Measurements from ENCODE around the gene CNTNAP2.

The CNTNAP2 gene

GRCh38 chr7:147483634-147484292 lies 1367.2 kb downstream of the CNTNAP2 start:
- H3K27me3 ChIP-seq (ENCODE audit: control insufficient read depth in 2 of 2, insufficient read depth in 2 of 2, low read length in 2 of 2): no peaks in the 10 kb centered on the region
- no peaks in the 10 kb centered on the region for H3K9me3 ChIP-seq (ENCODE audit: control insufficient read depth in 2 of 2, low read length in 2 of 2)
- H3K36me3 ChIP-seq (ENCODE audit: control insufficient read depth in 2 of 2, insufficient read depth in 2 of 2, low read length in 2 of 2): no peaks in the 10 kb centered on the region
- H3K4me3 ChIP-seq (ENCODE audit: low read length in 2 of 2): no peak overlapping the region
- no peak overlapping the region for H3K27ac ChIP-seq (ENCODE audit: low read depth in 2 of 2, low read length in 2 of 2)
- no peaks in the 10 kb centered on the region for H3K4me1 ChIP-seq (ENCODE audit: control insufficient read depth in 2 of 2, insufficient read depth in 2 of 2, low read length in 2 of 2)
- H3K9ac ChIP-seq (ENCODE audit: low read depth in 1 of 2, low read length in 2 of 2): no peak overlapping the region

GRCh38 chr7:147485660-147486210 lies 1369.1 kb downstream of the CNTNAP2 start:
- Histone ChIP-seq H3K27ac (ENCODE audit: low read depth in 2 of 2, low read length in 2 of 2) (no peak overlapping the region), H3K9ac (ENCODE audit: low read depth in 1 of 2, low read length in 2 of 2) (no peak overlapping the region), H3K27me3 (ENCODE audit: control insufficient read depth in 2 of 2, insufficient read depth in 2 of 2, low read length in 2 of 2) (no peaks in the 10 kb centered on the region), H3K4me3 (ENCODE audit: low read length in 2 of 2) (no peak overlapping the region), H3K4me1 (ENCODE audit: control insufficient read depth in 2 of 2, insufficient read depth in 2 of 2, low read length in 2 of 2) (no peaks in the 10 kb centered on the region), H3K36me3 (ENCODE audit: control insufficient read depth in 2 of 2, insufficient read depth in 2 of 2, low read length in 2 of 2) (no peaks in the 10 kb centered on the region), H3K9me3 (ENCODE audit: control insufficient read depth in 2 of 2, low read length in 2 of 2) (no peaks in the 10 kb centered on the region)

- Histone ChIP-seq H3K27me3 (ENCODE audit: control insufficient read depth in 2 of 2, insufficient read depth in 2 of 2, low read length in 2 of 2) (no peaks in the 10 kb centered on the region), H3K9me3 (ENCODE audit: control insufficient read depth in 2 of 2, low read length in 2 of 2) (no peaks in the 10 kb centered on the region), H3K9ac (ENCODE audit: low read depth in 1 of 2, low read length in 2 of 2) (no peak overlapping the region), H3K36me3 (ENCODE audit: control insufficient read depth in 2 of 2, insufficient read depth in 2 of 2, low read length in 2 of 2) (no peaks in the 10 kb centered on the region), H3K4me1 (ENCODE audit: control insufficient read depth in 2 of 2, insufficient read depth in 2 of 2, low read length in 2 of 2) (no peaks in the 10 kb centered on the region), H3K27ac (ENCODE audit: low read depth in 2 of 2, low read length in 2 of 2) (no peak overlapping the region), H3K4me3 (ENCODE audit: low read length in 2 of 2) (no peak overlapping the region)
Observed at GRCh38 chr7:147492606-147493005, 1376.0 kb downstream of the CNTNAP2 start.

- H3K9me3 ChIP-seq (ENCODE audit: control insufficient read depth in 2 of 2, low read length in 2 of 2): no peaks in the 10 kb centered on the region
- H3K27ac ChIP-seq (ENCODE audit: low read depth in 2 of 2, low read length in 2 of 2): no peak overlapping the region
- H3K9ac ChIP-seq (ENCODE audit: low read depth in 1 of 2, low read length in 2 of 2): no peak overlapping the region
Observed at GRCh38 chr7:147496209-147496608, 1379.6 kb downstream of the CNTNAP2 start.

GRCh38 chr7:147497246-147497645 lies 1380.6 kb downstream of the CNTNAP2 start:
- Histone ChIP-seq H3K27ac (ENCODE audit: low read depth in 2 of 2, low read length in 2 of 2) (no peak overlapping the region), H3K9ac (ENCODE audit: low read depth in 1 of 2, low read length in 2 of 2) (no peak overlapping the region), H3K9me3 (ENCODE audit: control insufficient read depth in 2 of 2, low read length in 2 of 2) (no peaks in the 10 kb centered on the region), H3K36me3 (ENCODE audit: control insufficient read depth in 2 of 2, insufficient read depth in 2 of 2, low read length in 2 of 2) (no peaks in the 10 kb centered on the region), H3K27me3 (ENCODE audit: control insufficient read depth in 2 of 2, insufficient read depth in 2 of 2, low read length in 2 of 2) (no peaks in the 10 kb centered on the region), H3K4me3 (ENCODE audit: low read length in 2 of 2) (no peak overlapping the region), H3K4me1 (ENCODE audit: control insufficient read depth in 2 of 2, insufficient read depth in 2 of 2, low read length in 2 of 2) (no peaks in the 10 kb centered on the region)

More at GRCh38 chr7:147496209-147496608, 1379.6 kb downstream of the CNTNAP2 start:
- H3K27me3 ChIP-seq (ENCODE audit: control insufficient read depth in 2 of 2, insufficient read depth in 2 of 2, low read length in 2 of 2): no peaks in the 10 kb centered on the region
- H3K36me3 ChIP-seq (ENCODE audit: control insufficient read depth in 2 of 2, insufficient read depth in 2 of 2, low read length in 2 of 2): no peaks in the 10 kb centered on the region
- H3K4me1 ChIP-seq (ENCODE audit: control insufficient read depth in 2 of 2, insufficient read depth in 2 of 2, low read length in 2 of 2): no peaks in the 10 kb centered on the region
- no peak overlapping the region for H3K4me3 ChIP-seq (ENCODE audit: low read length in 2 of 2)

GRCh38 chr7:147498081-147498480 lies 1381.5 kb downstream of the CNTNAP2 start:
- no peaks in the 10 kb centered on the region for H3K4me1 ChIP-seq (ENCODE audit: control insufficient read depth in 2 of 2, insufficient read depth in 2 of 2, low read length in 2 of 2)
- no peak overlapping the region for H3K27ac ChIP-seq (ENCODE audit: low read depth in 2 of 2, low read length in 2 of 2)
- H3K9me3 ChIP-seq (ENCODE audit: control insufficient read depth in 2 of 2, low read length in 2 of 2): no peaks in the 10 kb centered on the region
- no peaks in the 10 kb centered on the region for H3K27me3 ChIP-seq (ENCODE audit: control insufficient read depth in 2 of 2, insufficient read depth in 2 of 2, low read length in 2 of 2)
- no peak overlapping the region for H3K4me3 ChIP-seq (ENCODE audit: low read length in 2 of 2)
- H3K36me3 ChIP-seq (ENCODE audit: control insufficient read depth in 2 of 2, insufficient read depth in 2 of 2, low read length in 2 of 2): no peaks in the 10 kb centered on the region
- H3K9ac ChIP-seq (ENCODE audit: low read depth in 1 of 2, low read length in 2 of 2): no peak overlapping the region

GRCh38 chr7:147509035-147509501 lies 1392.5 kb downstream of the CNTNAP2 start:
- Histone ChIP-seq H3K9me3 (ENCODE audit: control insufficient read depth in 2 of 2, low read length in 2 of 2) (no peaks in the 10 kb centered on the region), H3K4me3 (ENCODE audit: low read length in 2 of 2) (no peak overlapping the region), H3K27me3 (ENCODE audit: control insufficient read depth in 2 of 2, insufficient read depth in 2 of 2, low read length in 2 of 2) (no peaks in the 10 kb centered on the region), H3K9ac (ENCODE audit: low read depth in 1 of 2, low read length in 2 of 2) (no peak overlapping the region), H3K36me3 (ENCODE audit: control insufficient read depth in 2 of 2, insufficient read depth in 2 of 2, low read length in 2 of 2) (no peaks in the 10 kb centered on the region), H3K27ac (ENCODE audit: low read depth in 2 of 2, low read length in 2 of 2) (no peak overlapping the region), H3K4me1 (ENCODE audit: control insufficient read depth in 2 of 2, insufficient read depth in 2 of 2, low read length in 2 of 2) (no peaks in the 10 kb centered on the region)

GRCh38 chr7:147509541-147510200 lies 1393.1 kb downstream of the CNTNAP2 start:
- H3K9me3 ChIP-seq (ENCODE audit: control insufficient read depth in 2 of 2, low read length in 2 of 2): no peaks in the 10 kb centered on the region
- no peaks in the 10 kb centered on the region for H3K27me3 ChIP-seq (ENCODE audit: control insufficient read depth in 2 of 2, insufficient read depth in 2 of 2, low read length in 2 of 2)
- no peak overlapping the region for H3K9ac ChIP-seq (ENCODE audit: low read depth in 1 of 2, low read length in 2 of 2)
- H3K27ac ChIP-seq (ENCODE audit: low read depth in 2 of 2, low read length in 2 of 2): no peak overlapping the region
- no peaks in the 10 kb centered on the region for H3K36me3 ChIP-seq (ENCODE audit: control insufficient read depth in 2 of 2, insufficient read depth in 2 of 2, low read length in 2 of 2)
- no peaks in the 10 kb centered on the region for H3K4me1 ChIP-seq (ENCODE audit: control insufficient read depth in 2 of 2, insufficient read depth in 2 of 2, low read length in 2 of 2)
- H3K4me3 ChIP-seq (ENCODE audit: low read length in 2 of 2): no peak overlapping the region

GRCh38 chr7:147510201-147510542 lies 1393.6 kb downstream of the CNTNAP2 start:
- Histone ChIP-seq H3K27ac (ENCODE audit: low read depth in 2 of 2, low read length in 2 of 2) (no peak overlapping the region), H3K9ac (ENCODE audit: low read depth in 1 of 2, low read length in 2 of 2) (no peak overlapping the region), H3K9me3 (ENCODE audit: control insufficient read depth in 2 of 2, low read length in 2 of 2) (no peaks in the 10 kb centered on the region), H3K36me3 (ENCODE audit: control insufficient read depth in 2 of 2, insufficient read depth in 2 of 2, low read length in 2 of 2) (no peaks in the 10 kb centered on the region), H3K27me3 (ENCODE audit: control insufficient read depth in 2 of 2, insufficient read depth in 2 of 2, low read length in 2 of 2) (no peaks in the 10 kb centered on the region), H3K4me1 (ENCODE audit: control insufficient read depth in 2 of 2, insufficient read depth in 2 of 2, low read length in 2 of 2) (no peaks in the 10 kb centered on the region), H3K4me3 (ENCODE audit: low read length in 2 of 2) (no peak overlapping the region)

GRCh38 chr7:147510923-147511322 lies 1394.3 kb downstream of the CNTNAP2 start:
- no peaks in the 10 kb centered on the region for H3K4me1 ChIP-seq (ENCODE audit: control insufficient read depth in 2 of 2, insufficient read depth in 2 of 2, low read length in 2 of 2)
- no peak overlapping the region for H3K9ac ChIP-seq (ENCODE audit: low read depth in 1 of 2, low read length in 2 of 2)
- no peak overlapping the region for H3K4me3 ChIP-seq (ENCODE audit: low read length in 2 of 2)
- no peaks in the 10 kb centered on the region for H3K9me3 ChIP-seq (ENCODE audit: control insufficient read depth in 2 of 2, low read length in 2 of 2)
- no peaks in the 10 kb centered on the region for H3K36me3 ChIP-seq (ENCODE audit: control insufficient read depth in 2 of 2, insufficient read depth in 2 of 2, low read length in 2 of 2)
- no peak overlapping the region for H3K27ac ChIP-seq (ENCODE audit: low read depth in 2 of 2, low read length in 2 of 2)
- H3K27me3 ChIP-seq (ENCODE audit: control insufficient read depth in 2 of 2, insufficient read depth in 2 of 2, low read length in 2 of 2): no peaks in the 10 kb centered on the region
